Testis (tissue), 5 donors: ENCODE data around the gene ATP7B. TPM values are rescaled to one million over a fixed set of nuclear protein-coding genes. Genes with fewer than 3 reads are reported as not detected.
A peak's percentile ranks its signal among the peaks of the same experiment; 100 is the strongest.

Experiments used
- DNase-seq: peaks from one replicate; pipeline ENCODE4 v3.0.0-alpha.2; 2019
- H3K27ac ChIP-seq, 2 donors: fragments of 200-600 bp; sonication (generic); one replicate each; pipeline ENCODE4 v1.5.1; 2019
- H3K27me3 ChIP-seq: fragments of 200-600 bp; sonication (generic); one replicate; pipeline ENCODE4 v1.5.1; 2019
- H3K36me3 ChIP-seq: fragments of 200-600 bp; sonication (generic); one replicate; pipeline ENCODE4 v1.5.1; 2017; ENCODE audit warnings: low read depth; ENCODE audit errors: missing control alignments
- H3K4me1 ChIP-seq: fragments of 200-600 bp; sonication (generic); one replicate; pipeline ENCODE4 v1.5.1; 2019
- H3K4me3 ChIP-seq, 2 donors: fragments of 200-600 bp; sonication (generic); one replicate each; pipeline ENCODE4 v1.5.1; 2017 to 2019
- H3K9me3 ChIP-seq: fragments of 200-600 bp; sonication (generic); one replicate; pipeline ENCODE4 v1.5.1; 2017
- CTCF ChIP-seq, 3 experiments: fragments of 450-650 bp in 2 of 3; fragments of 200-600 bp in 1 of 3; sonication (generic) in 1 of 3; IDR thresholded peaks; one replicate each; pipeline ENCODE4 v1.5.1; 2016 to 2019; ENCODE audit warnings: antibody characterized with exemption in 3 of 3, mild to moderate bottlenecking in 2 of 3, moderate library complexity in 1 of 3
- POLR2A ChIP-seq: fragments of 450-650 bp; IDR thresholded peaks from one replicate; pipeline ENCODE4 v1.6.1; 2017; ENCODE audit warnings: antibody characterized with exemption, mild to moderate bottlenecking, moderate library complexity
- WGBS, 2 donors: methylation state at CpG; one replicate each; pipeline ENCODE4 v1.1.5; 2018; 5-methylcytosine and 5-hydroxymethylcytosine counted together
- intact Hi-C: fragments of 100-400 bp; cut with DNase I; formaldehyde crosslinking; loops from one replicate; pipeline ENCODE4 v1.15.1; 2023; ENCODE audit warnings: low total_unique reads
- long read RNA-seq, 2 donors: transcript quantifications; one replicate each; lab custom pipeline, GENCODE V29; 2026
- polyA plus RNA-seq: library from polyadenylated mRNA; stranded (reverse); fragments of 350-450 nt; fragmentation: Illumina TruSeq; extraction: RNeasy Lipid Tissue Mini Kit (QIAGEN cat#74804); gene quantifications from one replicate; pipeline ENCODE4 v1.2.3, GENCODE V29; 2014; ENCODE audit warnings: low read depth, low replicate concordance; ENCODE audit not compliant: insufficient read depth
- total RNA-seq, 2 donors: library from RNA; depleted of rRNA; stranded (reverse); fragments of >200 nt; gene quantifications; one replicate each; pipeline ENCODE4 v1.2.3, GENCODE V29; 2016

The ATP7B gene
- total RNA-seq: 10 to 100 TPM; 18.7 to 41.3 TPM
- polyA plus RNA-seq: 47.9 TPM
- long read RNA-seq, donor 1: 0 reads
- long read RNA-seq, donor 2: 0 reads

GRCh38 chr13:52010890-52011631 lies at the start of gene ATP7B:
Gene ATP7B (minus strand): TSS chr13:52011450. CDS start chr13:52011337, 113 bp downstream.
- H3K9me3 ChIP-seq: no peaks in the 10 kb centered on the region
- H3K27ac ChIP-seq: peak within 1 kb of the TSS; percentile 51 to 85
- H3K36me3 ChIP-seq: no peaks in the 10 kb centered on the region
- TF ChIP-seq CTCF (IDR thresholded peaks at IDR 0.05): no peak
- no peak for TF ChIP-seq POLR2A
- peak; percentile 36 for DNase-seq
- WGBS, 2 donors: 3 to 6% methylated on average over 22 to 46 of the region's 46 CpGs
- intact Hi-C loops: no loop called here
- peak within 1 kb of the TSS; percentile 90 to 97 for H3K4me3 ChIP-seq
- H3K4me1 ChIP-seq: peaks cover 5% of the 10 kb centered on the region
- no peaks in the 10 kb centered on the region for H3K27me3 ChIP-seq

GRCh38 chr13:52053460-52053859 lies 42.2 kb upstream of the ATP7B start:
- no peak for DNase-seq
- intact Hi-C loops: no loop called here
- Histone ChIP-seq H3K36me3 (no peaks in the 10 kb centered on the region), H3K9me3 (no peaks in the 10 kb centered on the region), H3K4me1 (no peaks in the 10 kb centered on the region), H3K4me3 (no peak overlapping the region), H3K27ac (no peak overlapping the region), H3K27me3 (no peaks in the 10 kb centered on the region)
- WGBS, 2 donors: 41 to 58% methylated on average over 4 of the region's 4 CpGs
- no peak for TF ChIP-seq CTCF (IDR thresholded peaks at IDR 0.05)
- TF ChIP-seq POLR2A: no peak

- 50 to 71% methylated on average over 7 of the region's 7 CpGs for WGBS, 2 donors
- no peaks in the 10 kb centered on the region for H3K36me3 ChIP-seq
- H3K27ac ChIP-seq: no peak overlapping the region
- H3K4me1 ChIP-seq: no peaks in the 10 kb centered on the region
- H3K4me3 ChIP-seq: no peak overlapping the region
- no peaks in the 10 kb centered on the region for H3K9me3 ChIP-seq
- TF ChIP-seq POLR2A: no peak
- no peak for TF ChIP-seq CTCF (IDR thresholded peaks at IDR 0.05)
- no peak for DNase-seq
- intact Hi-C loops: no loop called here
- H3K27me3 ChIP-seq: no peaks in the 10 kb centered on the region
Observed at GRCh38 chr13:52051400-52051799, 40.1 kb upstream of the ATP7B start.

GRCh38 chr13:52048516-52048915 lies 37.3 kb upstream of the ATP7B start:
- Histone ChIP-seq H3K27ac (no peak overlapping the region), H3K9me3 (no peaks in the 10 kb centered on the region), H3K4me3 (no peak overlapping the region), H3K27me3 (no peaks in the 10 kb centered on the region), H3K36me3 (no peaks in the 10 kb centered on the region), H3K4me1 (no peaks in the 10 kb centered on the region)
- intact Hi-C loops: no loop called here
- TF ChIP-seq CTCF (IDR thresholded peaks at IDR 0.05) (no peak), POLR2A (no peak)
- 79 to 85% methylated on average over 2 of the region's 2 CpGs for WGBS, 2 donors
- no peak for DNase-seq

- intact Hi-C loops: no loop called here
- TF ChIP-seq CTCF (IDR thresholded peaks at IDR 0.05) (no peak), POLR2A (no peak)
- Histone ChIP-seq H3K9me3 (no peaks in the 10 kb centered on the region), H3K4me3 (no peak overlapping the region), H3K27ac (no peak overlapping the region), H3K4me1 (no peaks in the 10 kb centered on the region), H3K27me3 (no peaks in the 10 kb centered on the region), H3K36me3 (no peaks in the 10 kb centered on the region)
- no peak for DNase-seq
- 86 to 95% methylated on average over 3 of the region's 3 CpGs for WGBS, 2 donors
Observed at GRCh38 chr13:52047463-52047862, 36.2 kb upstream of the ATP7B start.
